ENCODE measurements around the gene HAL. TPM values are rescaled to one million over a fixed set of nuclear protein-coding genes. Genes with fewer than 3 reads are reported as not detected.

Gene HAL
- total RNA-seq, 1 donor from 2014 or later, result 0.74 TPM

DNA sequence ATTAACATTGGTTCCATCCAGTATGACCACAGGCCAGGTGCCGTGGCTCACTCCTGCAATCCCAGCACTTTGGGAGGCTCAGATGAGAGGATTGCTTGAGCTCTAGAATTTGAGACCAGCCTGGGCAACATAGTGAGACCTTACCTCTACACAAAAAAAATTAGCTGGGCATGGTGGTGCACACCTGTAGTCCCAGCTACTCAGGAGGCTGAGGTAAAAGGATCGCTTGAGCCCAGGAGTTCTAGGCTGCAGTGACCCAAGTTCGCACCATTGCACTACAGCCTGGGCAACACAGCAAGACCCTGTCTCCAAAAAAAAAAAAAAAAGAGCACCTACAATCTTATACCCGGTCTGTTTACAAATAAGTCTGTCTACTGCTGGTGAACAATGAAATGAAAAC is 29.4 kb upstream of the HAL start:
- no peaks in the 10 kb centered on the region for H3K27me3 ChIP-seq
- no peaks in the 10 kb centered on the region for H3K4me1 ChIP-seq
- H3K9me3 ChIP-seq, result no peaks in the 10 kb centered on the region
- TF ChIP-seq CTCF (IDR thresholded peaks at IDR 0.05) (no peak), POLR2A (IDR thresholded peaks at IDR 0.05) (no peak), POLR2AphosphoS5 (IDR thresholded peaks at IDR 0.05; ENCODE audit: insufficient read depth in 1 of 2, low read depth in 1 of 2) (no peak)
- H3K27ac ChIP-seq, result no peak overlapping the region
- no peak overlapping the region for H3K4me3 ChIP-seq
- intact Hi-C loops (cut with DNase I), result no loop called here
- DNase-seq (ENCODE audit: extremely low spot score in 2 of 2), result no peak
- peaks cover 0 to 53% of the 10 kb centered on the region in 2 donors for H3K36me3 ChIP-seq

- Histone ChIP-seq H3K27ac (no peak overlapping the region), H3K27me3 (no peaks in the 10 kb centered on the region), H3K4me1 (no peaks in the 10 kb centered on the region), H3K36me3 (peaks cover 0 to 72% of the 10 kb centered on the region in 2 donors), H3K4me3 (no peak overlapping the region), H3K9me3 (no peaks in the 10 kb centered on the region)
- no peak for DNase-seq (ENCODE audit: extremely low spot score in 2 of 2)
- TF ChIP-seq POLR2A (IDR thresholded peaks at IDR 0.05), result no peak
- TF ChIP-seq POLR2AphosphoS5 (IDR thresholded peaks at IDR 0.05; ENCODE audit: insufficient read depth in 1 of 2, low read depth in 1 of 2), result no peak
- TF ChIP-seq CTCF (IDR thresholded peaks at IDR 0.05), result no peak
- intact Hi-C loops (cut with DNase I), result no loop called here
These were observed 24.3 kb upstream of the HAL start for GRCh38 chr12:96020314-96021003.

GRCh38 chr12:96015672-96016071 is 19.5 kb upstream of the HAL start:
- H3K36me3 ChIP-seq, result peaks cover 2 to 71% of the 10 kb centered on the region in 2 donors
- H3K4me3 ChIP-seq, result no peak overlapping the region
- no peaks in the 10 kb centered on the region for H3K4me1 ChIP-seq
- H3K27me3 ChIP-seq, result no peaks in the 10 kb centered on the region
- H3K27ac ChIP-seq, result no peak overlapping the region
- no peak for DNase-seq (ENCODE audit: extremely low spot score in 2 of 2)
- TF ChIP-seq CTCF (IDR thresholded peaks at IDR 0.05), result no peak
- no peak for TF ChIP-seq POLR2AphosphoS5 (IDR thresholded peaks at IDR 0.05; ENCODE audit: insufficient read depth in 1 of 2, low read depth in 1 of 2)
- TF ChIP-seq POLR2A (IDR thresholded peaks at IDR 0.05), result no peak
- intact Hi-C loops (cut with DNase I), result no loop called here
- H3K9me3 ChIP-seq, result no peaks in the 10 kb centered on the region

GRCh38 chr12:96014943-96015599 is 18.9 kb upstream of the HAL start:
- Histone ChIP-seq H3K9me3 (no peaks in the 10 kb centered on the region), H3K27ac (no peak overlapping the region), H3K4me3 (no peak overlapping the region), H3K4me1 (no peaks in the 10 kb centered on the region), H3K36me3 (peaks cover 2 to 74% of the 10 kb centered on the region in 2 donors), H3K27me3 (no peaks in the 10 kb centered on the region)
- no peak for DNase-seq (ENCODE audit: extremely low spot score in 2 of 2)
- intact Hi-C loops (cut with DNase I), result no loop called here
- TF ChIP-seq POLR2AphosphoS5 (IDR thresholded peaks at IDR 0.05; ENCODE audit: insufficient read depth in 1 of 2, low read depth in 1 of 2) (no peak), CTCF (IDR thresholded peaks at IDR 0.05) (no peak), POLR2A (IDR thresholded peaks at IDR 0.05) (no peak)

- Histone ChIP-seq H3K9me3 (no peaks in the 10 kb centered on the region), H3K4me1 (no peaks in the 10 kb centered on the region), H3K27ac (no peak overlapping the region), H3K4me3 (no peak overlapping the region), H3K27me3 (no peaks in the 10 kb centered on the region), H3K36me3 (peaks cover 0 to 79% of the 10 kb centered on the region in 2 donors)
- intact Hi-C loops (cut with DNase I), result no loop called here
- DNase-seq (ENCODE audit: extremely low spot score in 2 of 2), result no peak
- TF ChIP-seq CTCF (IDR thresholded peaks at IDR 0.05), result no peak
- TF ChIP-seq POLR2A (IDR thresholded peaks at IDR 0.05), result no peak
- TF ChIP-seq POLR2AphosphoS5 (IDR thresholded peaks at IDR 0.05; ENCODE audit: insufficient read depth in 1 of 2, low read depth in 1 of 2), result no peak
These were observed 11.6 kb upstream of the HAL start for GRCh38 chr12:96007729-96008128.

Data from vagina (tissue), 2 donors.